Mucosa of gallbladder (tissue), 1 donor: ENCODE measurements around the gene ADAMTS10. TPM values are rescaled to one million over a fixed set of nuclear protein-coding genes. Genes with fewer than 3 reads are reported as not detected.
"Not testable (repeated sequence)": the region's sequence is repeated elsewhere in the genome, so short reads cannot be mapped to it uniquely, and the experiment has no call there.

Experiments used
- DNase-seq: peaks from one replicate; pipeline ENCODE4 v3.0.0-alpha.2; 2020; ENCODE audit warnings: low spot score
- total RNA-seq: library from RNA; stranded (reverse); gene quantifications from one replicate; pipeline ENCODE4 v1.2.1, GENCODE V29; 2021
- donor health status: DM: no; HTN: no; CAD: no.

Gene ADAMTS10
- 32.6 TPM for total RNA-seq

DNA sequence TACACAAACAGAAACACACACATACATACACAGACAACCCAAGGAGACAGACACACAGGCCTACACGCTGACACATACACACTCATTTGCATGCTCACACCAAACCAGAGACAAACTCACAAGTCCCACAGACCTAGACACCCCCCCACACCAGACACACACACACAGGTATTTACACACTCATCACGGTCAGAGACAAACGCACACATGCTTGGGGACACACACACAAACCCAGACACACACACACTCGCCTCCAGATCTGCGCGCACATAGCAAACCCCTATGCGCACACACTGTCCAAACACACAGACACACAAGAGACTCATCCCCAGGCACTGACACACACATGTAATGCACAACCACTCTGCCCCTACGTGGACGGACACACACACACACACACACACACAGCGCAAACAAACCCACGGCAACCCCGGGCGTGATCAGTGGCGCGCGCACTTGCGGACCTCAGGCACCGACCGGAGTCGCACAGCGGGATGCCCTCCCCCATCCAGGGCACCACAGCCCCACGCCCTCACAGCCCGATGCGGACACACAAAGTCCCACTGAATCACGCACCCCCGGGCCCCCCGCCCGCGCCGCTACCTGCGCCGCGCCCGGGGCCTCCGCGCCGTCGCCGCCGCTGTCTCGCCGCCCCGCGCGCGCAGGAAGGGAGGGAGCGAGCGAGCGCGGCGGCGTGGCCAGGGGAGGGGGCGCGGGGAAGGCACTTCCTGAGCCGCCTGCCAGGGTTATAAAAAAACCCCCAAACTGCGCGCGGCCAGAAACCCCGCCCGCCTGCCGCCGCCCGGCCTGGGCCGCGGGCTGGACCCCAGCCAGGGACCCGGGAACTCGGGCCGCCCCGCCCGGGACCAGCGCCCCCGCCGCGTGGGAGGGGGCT lies at the start of gene ADAMTS10:
TSS of gene ADAMTS10 (minus strand) at position 675 of the 895 bp plus-strand sequence. CDS start 5,005 bp downstream, outside the sequence.
- DNase-seq: peak; percentile 18

DNA sequence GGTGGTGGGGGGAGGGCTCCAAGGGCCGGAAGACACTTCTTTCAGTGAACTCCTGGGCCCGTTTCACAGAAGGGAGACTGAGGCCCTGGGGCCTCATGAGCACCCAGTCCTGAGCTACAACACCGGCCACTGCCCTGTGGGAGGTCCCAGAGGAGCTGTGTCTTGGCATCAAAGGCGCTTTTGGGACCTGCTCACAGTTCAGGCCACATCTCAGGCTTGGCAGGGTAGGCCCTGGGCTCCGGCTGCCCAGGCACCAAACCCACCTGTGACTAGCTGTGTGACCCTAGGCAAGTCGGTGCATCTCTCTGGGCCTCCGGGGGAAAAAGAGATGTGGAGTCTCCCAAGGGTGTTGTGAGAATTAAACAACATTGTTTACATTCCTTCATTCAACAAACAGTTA lies 49.4 kb upstream of the ADAMTS10 start:
- DNase-seq: no peak

GRCh38 chr19:8657869-8658268 lies 47.4 kb upstream of the ADAMTS10 start:
- no peak for DNase-seq

GRCh38 chr19:8655340-8655709 lies 44.8 kb upstream of the ADAMTS10 start:
- DNase-seq: no peak

- DNase-seq: peak; percentile 36
These were observed 44.2 kb upstream of the ADAMTS10 start for GRCh38 chr19:8654591-8655339.

DNA sequence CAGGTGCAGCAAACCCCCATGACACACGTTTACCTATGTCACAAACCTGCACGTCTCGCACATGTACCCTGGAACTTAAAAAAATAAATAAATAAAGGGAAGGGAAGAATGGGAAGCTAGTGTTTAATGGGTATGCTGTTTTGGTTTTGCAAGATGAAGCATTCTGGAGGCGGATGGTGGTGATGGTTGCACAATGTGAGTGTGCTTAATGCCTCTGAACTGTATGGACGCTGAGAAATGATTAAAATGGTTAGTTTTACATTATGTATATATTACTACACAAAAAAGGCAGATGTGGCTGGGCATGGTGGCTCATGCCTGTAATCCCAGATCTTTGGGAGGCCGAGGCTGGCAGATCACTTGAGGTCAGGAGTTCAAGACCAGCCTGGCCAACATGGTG lies 37.7 kb upstream of the ADAMTS10 start:
- DNase-seq: no peak

GRCh38 chr19:8643860-8644653 lies 33.5 kb upstream of the ADAMTS10 start:
- DNase-seq: no peak

DNA sequence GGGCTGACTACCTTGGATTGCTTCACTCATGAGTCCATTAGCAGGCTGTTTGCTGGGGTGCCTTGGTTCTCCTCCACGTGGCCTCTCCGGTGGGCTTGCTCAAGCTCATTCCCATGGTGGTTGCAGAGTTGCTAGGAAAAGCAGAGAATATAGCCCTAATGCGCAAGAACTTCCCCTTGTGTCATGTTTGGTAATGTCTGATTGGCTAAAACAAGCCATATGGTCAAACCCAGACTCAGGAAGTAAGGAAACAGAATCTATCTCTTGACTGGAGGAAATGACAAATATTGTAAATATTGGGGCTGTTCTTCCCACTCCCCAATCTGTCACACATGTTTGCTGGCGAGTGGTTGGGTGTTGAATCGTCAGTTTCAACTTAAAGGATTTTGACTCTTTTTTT lies 32.0 kb upstream of the ADAMTS10 start:
- no peak for DNase-seq

DNA sequence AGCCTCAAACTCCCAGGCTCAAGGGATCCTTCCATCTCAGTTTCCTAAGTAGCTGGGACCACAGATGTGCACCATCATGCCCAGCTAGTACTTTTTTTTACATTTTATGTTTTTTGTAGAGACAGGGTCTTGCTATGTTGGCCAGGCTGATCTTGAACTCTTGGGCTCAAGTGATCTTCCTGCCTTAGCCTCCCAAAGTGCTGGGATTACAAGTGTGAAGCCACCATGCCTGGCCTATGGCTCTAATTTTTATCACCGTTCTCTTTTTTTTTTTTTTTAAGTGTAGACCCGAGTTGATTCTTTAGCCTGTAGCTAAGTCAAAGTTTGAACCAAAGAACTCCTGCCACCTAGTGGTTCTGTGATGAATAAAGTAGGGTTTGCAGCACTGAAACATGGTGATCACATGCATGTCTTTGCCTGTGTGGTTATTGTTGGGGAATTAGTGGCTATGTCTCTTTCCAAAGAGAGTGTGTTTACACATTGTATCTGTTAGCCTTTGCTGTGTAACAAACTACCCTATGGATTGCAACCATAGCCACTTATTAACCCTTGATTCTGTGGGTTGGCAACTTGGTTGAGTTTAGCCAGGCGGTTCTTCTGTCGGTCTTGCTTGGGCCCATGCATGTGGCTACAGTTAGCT lies 31.5 kb upstream of the ADAMTS10 start:
- no peak for DNase-seq

- DNase-seq: no peak
These were observed 30.8 kb upstream of the ADAMTS10 start for GRCh38 chr19:8641221-8641907.

GRCh38 chr19:8640402-8641004 lies 30.0 kb upstream of the ADAMTS10 start:
- DNase-seq: peak; percentile 39

DNA sequence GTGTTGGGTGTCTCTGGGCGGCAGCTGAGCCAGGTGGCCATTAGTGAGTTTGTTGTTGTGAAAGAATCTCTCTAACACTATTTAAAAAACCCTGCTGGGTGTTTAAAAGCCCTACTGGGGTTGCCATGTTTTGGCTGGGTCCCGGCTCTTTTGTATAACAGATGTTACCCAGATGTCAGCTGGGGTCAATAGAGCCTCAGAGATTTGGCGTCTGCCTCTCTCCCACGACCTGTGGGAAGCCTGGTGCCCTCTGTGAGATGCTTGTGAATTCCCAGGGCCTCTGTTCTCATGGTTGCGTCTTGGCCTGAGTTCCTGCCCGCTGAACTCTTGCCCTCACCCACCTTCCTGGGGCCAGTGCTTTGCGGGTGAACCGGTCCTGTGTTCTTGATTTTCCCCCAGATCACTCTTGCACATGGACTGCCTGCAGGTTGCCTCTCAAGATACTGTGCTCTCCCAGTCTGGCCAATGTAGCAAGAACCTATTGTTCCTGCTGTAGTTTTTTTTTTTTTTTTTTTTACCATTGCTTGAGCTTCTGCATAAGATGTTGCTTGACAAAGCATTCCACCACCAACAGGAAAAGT lies 29.4 kb upstream of the ADAMTS10 start:
- DNase-seq: no peak

DNA sequence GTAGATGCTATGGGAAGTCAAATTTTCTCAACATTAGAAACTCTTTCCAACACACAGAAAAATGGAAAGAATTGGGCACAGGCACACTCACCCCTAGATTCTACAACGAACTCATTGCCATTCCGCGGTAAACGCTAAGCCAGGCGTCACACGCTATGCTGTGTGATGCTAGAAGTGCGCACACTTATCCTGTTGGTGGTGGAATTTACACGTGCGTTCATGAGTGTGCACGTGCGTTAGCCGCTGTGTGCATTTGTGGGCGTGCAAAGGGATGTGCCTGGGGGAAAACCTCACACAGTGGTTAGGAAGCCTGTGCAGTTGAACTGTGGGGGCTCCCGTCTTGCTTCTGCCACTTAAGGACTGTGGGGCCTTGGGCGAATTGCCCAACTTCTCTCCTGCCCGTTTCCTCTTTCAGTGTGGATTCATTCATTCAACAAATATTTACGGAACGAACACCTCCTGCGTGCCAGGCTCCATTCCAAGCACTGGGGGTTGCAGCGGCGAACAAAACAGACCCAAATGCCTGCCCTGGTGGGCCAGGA lies 27.6 kb upstream of the ADAMTS10 start:
- peak; percentile 20 for DNase-seq

- not testable (repeated sequence) for DNase-seq
These were observed 26.6 kb upstream of the ADAMTS10 start for GRCh38 chr19:8637070-8637469.

DNA sequence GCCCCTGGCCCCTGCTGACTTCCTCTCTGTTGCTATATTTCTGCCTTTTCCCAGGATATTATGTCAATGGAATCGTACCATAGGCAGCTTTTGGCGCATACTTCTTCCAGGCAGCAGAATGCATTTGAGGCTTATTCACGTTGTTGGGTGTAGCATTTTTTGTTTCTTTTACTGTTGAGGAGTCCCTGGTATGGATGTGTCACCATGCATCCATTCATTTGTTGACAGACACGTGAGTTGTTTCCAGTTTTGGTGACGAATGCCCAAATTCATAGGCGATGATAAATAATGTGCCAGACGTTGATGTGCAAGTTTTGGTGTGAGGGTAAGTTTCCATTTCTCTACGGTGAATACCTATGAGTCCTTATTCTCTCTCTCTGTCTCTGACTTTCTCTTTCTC lies 24.9 kb upstream of the ADAMTS10 start:
- DNase-seq: no peak

DNA sequence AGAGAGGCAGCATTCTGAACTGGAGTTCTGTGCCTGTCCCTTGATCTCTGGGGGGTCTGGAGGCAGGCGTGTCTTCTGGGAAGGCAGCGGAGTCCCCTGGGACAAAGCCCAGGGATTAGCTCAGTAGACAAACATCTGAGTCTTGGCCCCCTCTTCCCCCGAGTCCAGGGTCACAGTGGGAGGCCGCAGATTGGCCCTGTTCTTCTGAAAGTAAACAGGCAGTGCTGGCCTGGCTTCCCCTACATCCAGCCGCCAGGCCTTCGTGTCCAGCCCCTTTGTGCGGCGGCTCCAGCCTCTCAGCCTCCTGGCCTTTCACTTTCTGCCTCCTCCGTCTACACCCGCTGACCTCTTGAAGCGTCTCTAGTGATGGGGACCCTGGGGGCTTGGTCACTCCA lies 20.9 kb upstream of the ADAMTS10 start:
- DNase-seq: peak; percentile 57

- DNase-seq: no peak
These were observed 20.4 kb upstream of the ADAMTS10 start for GRCh38 chr19:8630796-8631424.

- no peak for DNase-seq
These were observed 19.6 kb upstream of the ADAMTS10 start, which contains the start of gene NFILZ for GRCh38 chr19:8629996-8630683. Gene NFILZ, plus strand, starts transcription at chr19:8630633. Its CDS starts 46,133 bp downstream, at chr19:8676766.

DNA sequence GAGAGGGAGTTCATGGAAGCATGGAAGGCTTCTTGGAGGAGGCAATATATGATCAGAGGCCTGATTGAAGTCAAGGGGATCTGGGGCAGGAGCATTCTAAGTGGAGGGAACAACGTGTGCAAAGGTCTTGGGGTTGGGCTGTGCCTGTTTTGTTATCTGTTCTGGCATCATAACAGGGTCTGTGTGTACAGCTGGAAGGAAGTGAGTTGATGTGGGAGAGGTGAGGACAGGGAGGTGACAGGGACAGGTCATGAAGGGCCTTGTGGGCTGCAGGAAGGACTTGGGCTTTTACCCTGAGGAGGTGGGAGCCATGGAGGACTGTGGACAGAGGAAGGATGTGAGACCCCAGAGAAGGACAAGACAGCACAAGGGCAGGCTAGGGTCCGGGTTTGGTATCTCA lies 18.7 kb upstream of the ADAMTS10 start:
- no peak for DNase-seq
